ENCODE results near the gene NEDD9. TPM values are rescaled to one million over a fixed set of nuclear protein-coding genes. Genes with fewer than 3 reads are reported as not detected.

NEDD9 gene
- total and polyA plus RNA-seq, 2 of the 13 experiments (the other 11 are each of a cell fraction or from before 2014, with no cell fraction given): 27.1 to 389 TPM

GRCh38 chr6:11221623-11222384 lies 10.7 kb downstream of the NEDD9 start:
- CTCF ChIA-PET (ENCODE audit: low intra/inter-chr PET ratio, low total read pairs): no interaction called here
- peaks cover 98% of the 10 kb centered on the region for H3K79me2 ChIP-seq (ENCODE audit: insufficient read depth, low read length)
- TF ChIP-seq ATF7 (IDR thresholded peaks at IDR 0.05) (peak; percentile 62), ATF7 (CRISPR knock-in tag; IDR thresholded peaks at IDR 0.05) (no peak), RBFOX2 (IDR thresholded peaks at IDR 0.05; ENCODE audit: low read depth, low read length) (peak; percentile 56), FOXK1 (CRISPR knock-in tag; IDR thresholded peaks at IDR 0.05; ENCODE audit: borderline replicate concordance, low read depth) (no peak), POLR2G (IDR thresholded peaks at IDR 0.05; ENCODE audit: low read depth, low read length) (0 out of 2 replicates have a peak, but pooled peaks have one; percentile 22), ZNF501 (CRISPR knock-in tag; IDR thresholded peaks at IDR 0.05) (0 out of 2 replicates have a peak, but pooled peaks have one; percentile 18), RBM22 (optimal IDR thresholded peaks at IDR 0.05; ENCODE audit: low read length) (peak; percentile 88)

More at GRCh38 chr6:11221623-11222384, 10.7 kb downstream of the NEDD9 start:
- no peak for DNase-seq (ENCODE audit: low spot score)
- Histone ChIP-seq H4K20me1 (ENCODE audit: insufficient read depth, low read length) (peaks cover 97% of the 10 kb centered on the region), H3K27ac (ENCODE audit: extremely low read length, insufficient read depth, low read length) (peak overlapping the region; percentile 31), H3K27me3 (ENCODE audit: control insufficient read depth in 1 of 2, insufficient read depth in 2 of 2, low read length in 2 of 2) (no peaks in the 10 kb centered on the region), H3K4me2 (ENCODE audit: low read depth, low read length) (peak overlapping the region; percentile 79), H2AFZ (ENCODE audit: low read length) (no peak overlapping the region), H3K9me3 (ENCODE audit: low read length) (no peaks in the 10 kb centered on the region), H3K4me1 (ENCODE audit: insufficient read depth, low read length) (peaks cover 100% of the 10 kb centered on the region), H3K36me3 (replicated peaks in 1 of 2; ENCODE audit: control insufficient read depth in 1 of 2, insufficient read depth in 2 of 2, low read length in 2 of 2) (peaks cover 20 to 78% of the 10 kb centered on the region in 2 experiments), H3K4me3 (replicated peaks in 1 of 3; ENCODE audit: insufficient read depth in 1 of 3, low read depth in 2 of 3, low read length in 3 of 3) (peak overlapping the region in 2 of 3 experiments; percentile 3 to 6; a peak in 3 of 6 replicates), H3K9ac (ENCODE audit: insufficient read depth, low read depth, low read length) (peak overlapping the region; percentile 49; the same call in 1 of the 2 replicates)
- in situ Hi-C loops (cut with HindIII; ENCODE audit: extremely low pct_ligation_motif_present, low pct_unique_long_range_greater_than_20kb): no loop called here
- WGBS (ENCODE audit: low lambda C conversion rate): 71% methylated on average over 3 of the region's 3 CpGs
- no peak for FAIRE-seq
- no TSS peak for BruUV-seq (replicated peaks)
- POLR2A ChIA-PET: interaction anchor here (1.3 to 7.7 kb wide), 4 partner anchors 10 to 77 kb away, joined by 3 to 106 read pairs (median 4); partner anchors contain the start of gene NEDD9
- no peak for ATAC-seq
- intact Hi-C loops (cut with micrococcal nuclease; ENCODE audit: unreplicated experiment): no loop called here

Data from HepG2 (cell line).